ENCODE results near the gene PPP3CA.

DNA sequence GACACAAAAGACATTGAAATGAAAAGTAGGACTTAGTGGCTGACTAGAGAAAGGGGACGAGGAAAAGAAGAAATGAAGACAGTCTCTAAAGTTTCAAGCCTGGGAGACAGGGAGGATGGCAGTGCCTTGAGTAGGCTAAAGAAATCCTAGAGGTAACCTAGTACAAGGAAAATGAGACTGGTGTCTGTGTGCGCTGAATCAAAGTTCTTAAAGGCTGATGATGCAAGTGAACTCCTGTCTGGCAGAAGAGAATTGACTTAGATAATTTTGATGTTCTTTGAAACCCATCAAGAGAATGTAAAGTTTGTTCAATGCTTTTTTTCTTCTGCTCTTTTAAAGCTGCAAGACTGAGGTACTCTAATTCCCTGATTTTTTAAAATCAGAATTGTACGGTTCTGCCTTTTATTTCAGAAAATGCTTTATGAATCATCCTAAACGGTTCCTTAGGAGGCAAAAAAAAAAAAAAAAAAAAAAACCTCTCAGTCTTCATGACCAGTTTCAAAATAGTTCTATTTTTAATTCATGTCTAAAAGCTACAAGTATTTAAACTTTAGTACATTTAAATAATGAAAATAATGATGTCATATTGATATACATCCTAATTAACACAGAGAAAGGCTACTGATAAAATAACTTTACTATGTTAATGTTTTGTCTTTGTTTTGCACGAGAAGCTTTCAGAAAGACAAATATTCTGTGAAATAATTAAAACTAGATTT lies 189.8 kb downstream of the PPP3CA start:
- TF ChIP-seq, protein P1, sequence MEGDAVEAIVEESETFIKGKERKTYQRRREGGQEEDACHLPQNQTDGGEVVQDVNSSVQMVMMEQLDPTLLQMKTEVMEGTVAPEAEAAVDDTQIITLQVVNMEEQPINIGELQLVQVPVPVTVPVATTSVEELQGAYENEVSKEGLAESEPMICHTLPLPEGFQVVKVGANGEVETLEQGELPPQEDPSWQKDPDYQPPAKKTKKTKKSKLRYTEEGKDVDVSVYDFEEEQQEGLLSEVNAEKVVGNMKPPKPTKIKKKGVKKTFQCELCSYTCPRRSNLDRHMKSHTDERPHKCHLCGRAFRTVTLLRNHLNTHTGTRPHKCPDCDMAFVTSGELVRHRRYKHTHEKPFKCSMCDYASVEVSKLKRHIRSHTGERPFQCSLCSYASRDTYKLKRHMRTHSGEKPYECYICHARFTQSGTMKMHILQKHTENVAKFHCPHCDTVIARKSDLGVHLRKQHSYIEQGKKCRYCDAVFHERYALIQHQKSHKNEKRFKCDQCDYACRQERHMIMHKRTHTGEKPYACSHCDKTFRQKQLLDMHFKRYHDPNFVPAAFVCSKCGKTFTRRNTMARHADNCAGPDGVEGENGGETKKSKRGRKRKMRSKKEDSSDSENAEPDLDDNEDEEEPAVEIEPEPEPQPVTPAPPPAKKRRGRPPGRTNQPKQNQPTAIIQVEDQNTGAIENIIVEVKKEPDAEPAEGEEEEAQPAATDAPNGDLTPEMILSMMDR (IDR thresholded peaks at IDR 0.05) = no peak
- TF ChIP-seq POLR2A (IDR thresholded peaks at IDR 0.05) = no peak
